ENCODE results near the gene LILRA6.
"Not testable (repeated sequence)": the region's sequence is repeated elsewhere in the genome, so short reads cannot be mapped to it uniquely, and the experiment has no call there.

- not testable (repeated sequence) for TF ChIP-seq CTCF, POLR2A (IDR thresholded peaks at IDR 0.05)
These were observed 37.4 kb upstream of the LILRA6 start for GRCh38 chr19:54280025-54280424.
